HG02981 (cell line): Measurements from ENCODE around the gene CAPRIN1.

Experiments used
- ATAC-seq: cut with Tn5 transposase; IDR thresholded peaks from one replicate; pipeline ENCODE4 v1.9.1; 2021; ENCODE audit warnings: mild to moderate bottlenecking, moderate library complexity; ENCODE audit not compliant: unreplicated experiment

CAPRIN1 gene, protein sequence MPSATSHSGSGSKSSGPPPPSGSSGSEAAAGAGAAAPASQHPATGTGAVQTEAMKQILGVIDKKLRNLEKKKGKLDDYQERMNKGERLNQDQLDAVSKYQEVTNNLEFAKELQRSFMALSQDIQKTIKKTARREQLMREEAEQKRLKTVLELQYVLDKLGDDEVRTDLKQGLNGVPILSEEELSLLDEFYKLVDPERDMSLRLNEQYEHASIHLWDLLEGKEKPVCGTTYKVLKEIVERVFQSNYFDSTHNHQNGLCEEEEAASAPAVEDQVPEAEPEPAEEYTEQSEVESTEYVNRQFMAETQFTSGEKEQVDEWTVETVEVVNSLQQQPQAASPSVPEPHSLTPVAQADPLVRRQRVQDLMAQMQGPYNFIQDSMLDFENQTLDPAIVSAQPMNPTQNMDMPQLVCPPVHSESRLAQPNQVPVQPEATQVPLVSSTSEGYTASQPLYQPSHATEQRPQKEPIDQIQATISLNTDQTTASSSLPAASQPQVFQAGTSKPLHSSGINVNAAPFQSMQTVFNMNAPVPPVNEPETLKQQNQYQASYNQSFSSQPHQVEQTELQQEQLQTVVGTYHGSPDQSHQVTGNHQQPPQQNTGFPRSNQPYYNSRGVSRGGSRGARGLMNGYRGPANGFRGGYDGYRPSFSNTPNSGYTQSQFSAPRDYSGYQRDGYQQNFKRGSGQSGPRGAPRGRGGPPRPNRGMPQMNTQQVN

DNA sequence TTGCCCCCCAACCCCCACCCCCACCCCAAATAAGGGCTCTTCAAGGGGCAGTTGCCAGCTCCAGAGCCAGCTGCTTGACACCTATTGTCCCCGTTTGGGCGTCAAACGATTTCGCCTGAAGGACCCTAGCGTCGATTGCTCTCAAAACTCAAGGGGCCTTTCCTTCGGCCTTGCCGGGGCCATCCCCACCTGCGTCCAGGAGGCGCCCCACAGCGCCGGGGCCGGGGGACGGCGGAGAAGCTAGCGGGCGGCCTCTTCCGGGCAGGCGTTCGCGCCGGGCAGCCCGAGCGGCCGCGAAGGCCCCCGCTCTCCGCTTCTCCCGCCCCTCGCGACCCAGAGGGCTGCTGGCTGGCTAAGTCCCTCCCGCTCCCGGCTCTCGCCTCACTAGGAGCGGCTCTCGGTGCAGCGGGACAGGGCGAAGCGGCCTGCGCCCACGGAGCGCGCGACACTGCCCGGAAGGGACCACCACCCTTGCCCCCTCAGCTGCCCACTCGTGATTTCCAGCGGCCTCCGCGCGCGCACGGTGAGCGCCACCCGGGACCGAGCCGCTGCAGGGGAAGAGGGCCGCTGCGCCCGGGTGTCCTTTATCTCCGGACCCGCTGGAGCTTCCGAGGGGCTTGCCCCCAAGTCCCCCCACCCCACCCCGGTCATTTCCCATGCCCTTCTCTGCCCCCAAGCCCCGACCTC is at the start of gene CAPRIN1:
CAPRIN1 (plus strand) TSS at position 383 of the 687 bp plus-strand sequence. CDS start 690 bp downstream, outside the sequence.
- ATAC-seq: peak; percentile 54

DNA sequence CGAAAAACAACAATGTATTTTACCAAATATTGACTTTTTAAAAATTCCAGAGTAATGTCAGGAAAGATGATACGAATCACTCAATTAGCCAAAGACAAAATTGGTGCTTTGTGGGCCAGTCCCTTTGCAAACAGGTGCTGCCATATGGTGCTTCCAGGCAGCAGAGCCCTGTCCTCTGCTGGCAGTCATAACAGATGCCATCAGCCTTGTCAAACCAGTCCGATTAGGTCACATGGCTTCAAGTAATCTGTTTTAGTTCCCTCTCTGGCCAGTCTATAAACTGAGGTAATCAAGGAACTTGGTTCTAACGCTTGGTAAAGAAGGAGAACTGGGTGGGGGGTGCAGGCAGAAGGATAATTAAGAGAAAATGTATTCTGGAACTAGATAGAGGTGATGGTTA is 49.1 kb upstream of the CAPRIN1 start:
- ATAC-seq: no peak

DNA sequence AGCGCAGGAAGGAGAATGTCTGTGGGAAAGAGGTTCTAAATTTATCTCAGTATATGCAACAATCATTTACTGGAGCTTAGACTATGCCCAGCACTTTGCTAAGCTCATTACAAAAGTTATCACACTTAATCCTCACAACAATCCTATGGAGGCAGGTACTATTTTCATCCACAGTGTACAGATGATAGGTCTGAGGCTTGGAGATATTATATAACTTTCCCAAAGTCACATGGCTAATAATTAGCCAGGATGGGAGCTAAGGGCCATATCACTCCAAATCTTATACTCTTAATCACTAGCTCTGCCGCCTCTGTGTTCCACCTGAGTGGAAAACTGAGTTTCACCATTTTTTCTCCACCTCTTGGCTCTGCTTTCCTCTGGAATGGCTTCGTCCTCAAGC is 47.3 kb upstream of the CAPRIN1 start:
- no peak for ATAC-seq

DNA sequence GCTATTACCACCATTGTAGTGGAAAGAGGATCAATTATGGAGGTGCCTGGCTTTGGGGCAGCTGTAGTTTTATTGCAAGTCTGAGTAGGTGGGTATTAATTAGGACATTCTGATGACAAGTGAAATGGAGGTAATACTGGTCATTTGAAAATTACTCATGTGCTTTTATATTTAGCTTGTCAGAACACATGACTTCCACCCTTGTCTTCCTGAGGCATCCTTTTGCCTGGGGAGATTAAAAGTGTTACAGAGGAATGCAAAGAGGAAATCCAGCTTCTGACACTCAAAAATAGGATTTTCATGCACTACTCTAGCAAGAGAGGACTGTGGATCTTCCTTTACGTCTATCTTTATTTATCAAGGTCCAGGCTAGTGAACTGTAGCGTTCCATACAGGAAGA is 44.7 kb upstream of the CAPRIN1 start:
- ATAC-seq: no peak

DNA sequence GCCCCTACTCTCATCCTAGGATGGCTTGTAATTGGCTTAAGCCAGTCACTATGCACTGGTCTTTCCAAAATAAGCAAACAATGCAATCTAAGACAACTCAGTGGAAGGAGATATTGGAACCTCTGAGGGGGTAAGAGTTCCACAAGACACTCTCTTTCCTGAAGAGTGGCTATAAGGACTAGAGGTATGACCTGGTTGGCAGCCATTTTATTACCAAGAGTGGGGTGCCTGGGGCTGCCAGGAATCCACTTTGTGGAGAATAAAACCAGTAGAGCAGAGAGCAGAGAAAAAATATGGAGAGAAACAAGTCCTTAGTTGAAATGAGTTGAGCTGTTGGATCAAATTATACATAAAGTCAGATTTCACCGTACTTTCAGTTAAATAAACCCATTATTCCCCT is 38.8 kb upstream of the CAPRIN1 start:
- no peak for ATAC-seq

DNA sequence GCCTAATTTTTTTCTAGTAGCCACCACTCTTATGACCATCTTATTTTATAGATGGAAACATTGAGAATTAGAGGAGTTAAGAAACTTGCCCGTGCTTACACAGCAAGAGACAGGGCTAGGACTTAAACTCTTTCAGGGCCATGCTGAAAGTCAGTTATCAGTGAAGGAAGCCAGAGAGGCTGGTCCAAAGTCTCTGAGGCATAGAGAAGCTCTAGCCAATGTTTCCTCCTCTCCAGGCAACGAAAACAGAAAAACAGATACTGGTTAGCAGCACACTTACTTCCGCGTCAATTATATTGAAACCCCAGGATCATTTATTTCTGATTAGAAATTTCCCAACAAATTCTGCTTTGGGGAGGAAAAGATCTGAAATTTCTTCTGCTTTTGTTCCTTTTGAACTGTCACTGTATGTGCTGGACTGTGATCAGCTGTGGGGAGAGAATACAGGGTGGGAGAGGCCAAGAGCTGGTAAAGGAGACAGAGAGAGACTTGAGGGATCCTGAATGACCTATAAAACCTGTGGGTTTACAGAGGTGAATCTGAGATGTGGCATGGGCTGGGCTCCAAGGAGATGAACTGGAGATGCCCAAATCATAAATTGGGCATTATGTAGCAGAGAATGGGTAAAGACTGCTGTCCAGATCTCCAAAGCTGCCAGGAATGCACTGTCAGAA is 37.5 kb upstream of the CAPRIN1 start:
- no peak for ATAC-seq

DNA sequence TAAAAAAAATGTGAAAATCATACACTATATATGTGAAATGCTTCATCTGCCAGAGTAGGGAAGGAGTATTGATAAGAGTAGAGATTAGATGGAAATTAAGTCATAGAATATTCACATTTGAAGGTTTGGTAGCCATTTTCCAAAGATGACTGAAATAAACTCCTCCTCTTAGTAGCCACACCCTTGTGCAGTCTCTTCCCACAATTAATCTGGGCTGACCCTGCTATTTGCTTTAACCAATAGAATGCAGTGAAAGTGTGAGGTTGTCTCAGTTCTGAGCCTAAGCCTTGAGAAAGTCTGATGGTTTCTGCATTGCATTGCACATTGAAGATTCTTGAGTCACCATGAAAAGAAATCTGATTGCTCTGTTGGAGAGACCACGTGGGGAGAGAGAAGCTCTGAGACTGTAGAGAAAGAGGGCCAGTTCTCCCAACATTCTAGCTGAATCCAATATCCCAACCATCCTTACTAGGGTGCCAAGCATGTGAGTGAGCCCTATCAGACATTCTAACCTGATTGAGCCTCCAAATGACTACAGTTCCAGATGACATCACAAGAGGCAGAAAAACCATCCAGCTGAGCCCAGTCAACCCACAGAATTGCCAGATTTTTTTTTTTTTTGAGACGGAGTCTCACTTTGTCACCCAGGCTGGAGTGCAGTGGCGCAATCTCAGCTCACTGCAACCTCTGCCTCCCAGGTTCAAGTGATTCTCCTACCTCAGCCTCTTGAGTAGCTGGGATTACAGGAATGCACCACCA is 29.4 kb upstream of the CAPRIN1 start:
- no peak for ATAC-seq

DNA sequence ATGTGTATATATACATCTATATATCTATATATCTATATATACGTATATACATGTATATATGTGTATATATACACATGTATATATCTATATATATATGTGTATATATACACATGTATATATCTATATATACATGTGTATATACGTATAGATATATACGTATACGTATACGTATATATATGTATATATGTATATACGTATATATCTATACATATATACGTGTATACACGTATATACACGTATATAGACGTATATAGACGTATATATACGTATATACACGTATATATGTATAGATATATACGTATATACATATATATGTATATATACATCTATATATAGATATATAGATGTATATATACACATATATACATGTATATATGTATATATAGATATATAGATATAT is 25.1 kb upstream of the CAPRIN1 start:
- no peak for ATAC-seq

DNA sequence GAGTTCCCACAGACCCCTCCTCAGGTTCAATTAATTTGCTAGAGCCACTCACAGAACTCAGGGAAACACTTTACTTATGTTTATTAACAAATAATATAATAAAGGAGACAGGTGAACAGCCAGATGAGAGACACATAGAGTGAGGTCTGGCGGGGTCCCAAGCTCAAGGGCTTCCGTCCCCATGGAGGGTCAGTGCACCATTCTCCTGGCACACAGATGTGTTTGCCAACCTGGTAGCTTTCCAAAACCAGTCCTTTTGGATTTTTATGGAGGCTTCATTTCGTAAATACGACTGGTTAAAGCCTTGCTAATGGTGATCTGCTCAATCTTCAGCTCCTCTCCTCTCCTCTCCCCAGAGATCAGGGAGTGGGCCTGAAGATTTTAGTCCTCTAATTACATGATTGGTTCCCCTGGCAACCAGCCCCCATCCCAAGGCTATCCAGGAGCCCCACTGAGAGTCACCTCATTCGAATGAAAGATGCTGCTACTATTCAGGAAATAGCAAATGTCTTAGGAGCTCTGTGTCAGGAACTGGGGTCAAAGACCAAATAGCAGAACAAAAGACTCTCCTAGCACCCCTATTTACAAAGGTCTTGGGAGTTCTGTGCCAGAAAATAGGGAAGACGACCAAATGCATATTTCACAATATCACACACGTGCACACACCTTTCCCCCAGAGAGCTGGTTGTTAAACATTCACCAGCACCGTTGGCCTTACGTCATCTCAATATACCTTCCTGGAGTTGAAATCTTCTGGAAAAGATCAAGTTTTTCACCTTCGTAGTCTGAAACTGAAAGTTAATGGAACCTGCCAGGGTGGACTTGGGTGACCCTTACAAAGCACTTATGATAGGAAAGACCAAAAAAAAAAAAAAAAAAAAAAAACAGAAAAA is 23.8 kb upstream of the CAPRIN1 start:
- no peak for ATAC-seq

DNA sequence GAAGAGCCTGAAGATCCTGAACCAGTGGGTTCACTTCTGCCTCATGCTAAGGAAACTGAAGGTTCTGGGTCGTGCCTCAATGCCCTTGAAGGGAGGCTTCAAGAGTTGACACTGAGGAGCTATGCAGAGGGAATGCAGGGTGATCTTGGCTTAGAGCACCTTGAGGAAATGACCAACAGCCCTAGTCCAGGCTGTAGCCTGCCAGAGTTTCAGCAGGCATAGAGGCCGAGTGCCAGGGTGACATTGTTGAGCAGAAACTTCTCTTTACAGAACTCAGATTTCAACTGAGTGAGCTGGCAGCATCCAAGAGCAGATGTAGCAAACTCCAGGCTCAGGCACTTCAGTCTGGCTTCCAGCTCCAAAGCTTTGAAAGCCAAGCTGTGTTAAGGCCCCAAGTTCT is 23.1 kb upstream of the CAPRIN1 start:
- no peak for ATAC-seq

DNA sequence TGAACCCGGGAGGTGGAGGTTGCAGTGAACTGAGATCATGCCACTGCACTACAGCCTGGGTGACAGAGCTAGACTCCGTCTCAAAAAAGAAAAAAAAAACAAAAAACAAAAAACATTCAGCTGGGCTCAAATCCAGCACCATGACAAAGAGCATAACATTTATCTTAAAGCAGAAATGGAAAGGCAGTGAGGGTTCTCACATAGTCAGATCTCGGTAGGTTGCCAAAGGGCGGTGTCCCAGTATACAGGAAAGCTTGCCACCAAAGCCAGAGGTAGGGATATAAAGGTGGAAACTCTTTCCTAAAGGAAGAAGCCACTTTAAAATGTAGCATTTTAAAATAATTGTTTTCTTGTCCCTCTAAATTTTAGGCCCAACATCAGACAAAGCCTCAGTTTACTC is 22.4 kb upstream of the CAPRIN1 start:
- ATAC-seq: no peak

DNA sequence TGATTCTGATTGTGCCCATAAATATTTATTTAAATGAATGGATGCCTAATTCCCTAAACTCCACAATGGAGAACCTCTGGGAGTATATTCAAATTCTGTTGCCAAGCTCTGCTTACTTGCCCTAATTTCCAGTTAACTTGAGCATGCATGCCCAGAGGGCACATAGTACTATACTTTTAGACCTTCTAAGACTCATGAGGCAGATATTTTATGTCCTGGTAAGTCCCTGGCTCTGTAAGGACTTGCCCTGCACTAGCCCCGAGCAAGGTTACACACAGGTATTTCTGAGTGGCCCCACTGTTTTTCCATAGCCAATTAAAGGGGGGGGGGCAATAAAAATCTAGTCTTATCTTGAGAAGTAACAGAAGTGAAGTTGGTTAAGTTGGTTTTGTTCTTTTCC is 21.1 kb upstream of the CAPRIN1 start:
- ATAC-seq: no peak

DNA sequence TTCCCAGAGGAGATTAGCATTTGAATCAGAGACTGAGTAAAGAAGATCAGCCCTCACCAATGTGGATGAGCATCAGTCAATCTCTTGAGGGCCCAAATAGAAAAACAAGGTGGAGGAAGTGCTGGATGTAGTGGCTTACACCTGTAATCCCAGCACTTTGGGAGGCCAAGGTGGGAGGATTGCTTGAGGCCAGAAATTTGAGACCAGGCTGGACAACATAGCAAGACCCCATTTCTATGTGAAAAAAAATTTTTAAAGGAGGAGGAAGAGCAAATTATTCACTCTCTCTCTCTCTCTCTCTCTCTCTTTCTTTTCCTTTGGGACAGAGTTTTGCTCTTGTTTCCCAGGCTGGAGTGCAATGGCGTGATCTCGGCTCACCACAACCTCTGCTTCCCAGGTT is 18.1 kb upstream of the CAPRIN1 start:
- ATAC-seq: no peak

DNA sequence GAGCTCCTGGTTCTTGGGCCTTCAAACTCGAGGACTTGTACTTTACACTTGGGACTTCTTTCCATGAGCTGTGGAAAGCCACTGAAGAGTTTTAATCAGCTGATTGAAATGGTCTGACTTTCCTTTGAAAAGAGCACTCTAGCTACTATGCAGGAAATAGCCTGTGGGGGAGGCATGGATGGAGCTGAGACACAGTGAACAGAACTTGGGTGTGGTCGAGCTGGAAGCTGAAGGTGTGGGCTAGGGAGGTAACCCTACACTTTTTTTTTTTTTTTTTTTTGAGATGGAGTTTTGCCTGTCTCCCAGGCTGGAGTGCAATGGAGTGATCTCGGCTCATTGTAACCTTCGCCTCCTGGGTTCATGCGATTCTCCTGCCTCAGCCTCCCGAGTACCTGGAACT is 17.5 kb upstream of the CAPRIN1 start:
- ATAC-seq: no peak

DNA sequence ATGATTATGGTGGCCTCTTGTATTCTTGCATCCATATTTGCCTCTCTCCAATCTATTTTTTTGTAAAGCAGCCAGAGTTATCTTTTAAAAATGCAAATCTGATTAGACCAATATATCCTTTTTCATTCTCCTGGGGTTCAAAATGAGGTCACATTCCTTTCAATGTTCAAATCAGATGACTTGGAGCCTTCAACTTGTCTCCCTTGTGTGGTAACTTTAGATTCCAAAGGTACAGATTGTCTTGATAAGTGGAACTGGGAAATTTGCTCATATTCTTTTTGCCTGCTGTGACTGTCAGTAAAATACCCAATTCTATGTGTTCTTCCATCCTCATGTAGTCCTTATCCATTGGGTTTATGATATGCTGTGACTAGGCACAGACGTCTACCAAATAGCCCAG is 15.1 kb upstream of the CAPRIN1 start:
- no peak for ATAC-seq

DNA sequence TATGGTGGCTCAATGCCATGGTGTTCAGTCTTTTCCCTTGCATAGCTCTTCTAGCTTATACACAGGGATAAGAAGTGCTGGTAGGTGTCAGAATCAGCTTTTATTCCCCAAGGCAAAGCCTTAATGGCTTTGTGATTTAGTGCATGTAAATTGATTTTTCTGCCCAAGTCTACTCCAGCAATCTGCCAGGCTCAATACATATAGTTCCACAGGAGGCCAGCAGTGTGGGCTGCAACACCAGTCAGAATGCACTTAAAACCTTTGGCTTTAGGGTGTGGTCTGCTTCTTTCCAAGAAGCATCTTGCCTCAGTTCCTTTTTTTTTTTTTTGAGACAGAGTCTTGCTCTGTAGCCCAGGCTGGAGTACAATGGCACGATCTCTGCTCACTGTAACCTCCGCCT is 14.5 kb upstream of the CAPRIN1 start:
- ATAC-seq: no peak

DNA sequence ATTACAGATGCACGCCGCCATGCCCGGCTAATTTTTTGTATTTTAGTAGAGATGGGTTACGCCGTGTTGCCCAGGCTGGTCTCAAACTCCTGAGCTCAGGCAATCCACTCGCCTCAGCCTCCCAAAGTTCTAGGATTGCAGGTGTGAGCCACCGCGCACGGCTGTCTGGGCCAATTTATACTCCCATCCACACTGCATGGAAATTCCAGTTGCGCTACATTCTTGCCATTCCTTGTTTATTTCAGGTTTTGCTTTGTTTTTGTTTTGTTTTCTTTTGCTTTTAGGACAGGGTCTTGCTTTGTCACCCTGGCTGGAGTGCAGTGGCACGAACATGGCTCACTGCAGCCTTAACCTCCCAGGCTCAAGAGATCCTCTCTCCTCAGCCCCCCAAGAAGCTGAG is 11.0 kb upstream of the CAPRIN1 start:
- no peak for ATAC-seq

DNA sequence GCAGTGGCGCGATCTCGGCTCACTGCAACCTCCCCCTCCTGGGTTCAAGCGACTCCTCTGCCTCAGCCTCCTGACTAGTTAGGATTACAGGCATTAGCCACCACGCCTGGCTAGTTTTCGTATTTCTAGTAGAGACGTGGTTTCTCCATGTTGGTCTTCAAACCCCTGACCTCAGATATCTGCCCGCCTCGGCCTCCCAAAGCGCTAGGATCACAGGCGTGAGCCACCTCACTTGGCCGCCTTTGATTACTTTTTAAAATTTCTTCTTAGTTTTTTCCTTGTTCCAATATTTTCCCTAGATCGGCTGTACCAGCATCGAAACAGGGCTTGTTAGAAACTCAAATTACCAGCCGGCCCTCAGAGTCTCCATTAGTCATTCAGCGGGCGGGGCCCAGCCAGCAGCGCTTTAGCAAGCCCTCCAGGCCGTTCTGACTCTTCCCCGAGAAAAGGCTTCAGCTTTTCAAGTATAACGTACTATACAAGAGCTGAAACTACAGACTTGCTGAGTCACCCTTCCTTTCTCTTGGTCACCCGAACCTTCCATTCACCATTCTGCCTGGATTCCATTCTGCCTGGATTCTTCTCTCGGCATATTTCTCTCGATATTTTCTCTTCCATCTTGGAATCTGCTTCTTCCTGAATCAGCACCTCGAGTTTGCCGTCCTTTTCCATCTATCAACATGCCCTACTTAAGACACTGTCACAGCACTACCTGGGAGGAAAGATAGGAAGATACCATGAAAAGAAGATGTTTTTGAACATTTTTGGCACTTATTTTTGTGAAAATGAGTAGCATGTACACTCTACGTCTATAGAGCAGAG is 6.7 kb upstream of the CAPRIN1 start:
- ATAC-seq: no peak

DNA sequence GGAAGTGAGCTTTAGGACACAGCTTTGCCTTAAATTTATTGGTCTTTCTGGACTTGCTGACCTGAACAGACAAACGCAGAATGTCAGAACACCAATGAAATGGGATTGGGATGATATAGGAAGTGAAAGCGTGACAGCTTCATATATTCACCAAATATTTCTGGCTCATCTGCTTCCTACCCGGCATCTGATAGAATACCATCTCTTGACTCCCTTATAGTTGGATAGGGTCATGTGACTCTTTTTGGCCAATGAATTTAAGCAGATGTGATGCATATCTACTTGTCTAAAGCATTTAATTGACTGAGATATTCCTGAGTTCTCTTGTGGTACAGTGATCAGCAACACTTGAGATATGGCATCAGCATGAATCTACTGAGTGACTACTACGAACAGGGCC is 2.5 kb upstream of the CAPRIN1 start:
- ATAC-seq: no peak
